Stimulated activated naive CD8-positive, alpha-beta T cell treated with anti-CD3 and anti-CD28 coated beads, Interleukin-15, amount 100 ng/mL, for 72 hours (primary cell): ENCODE data around the gene IGFL3.
"Not testable (repeated sequence)": the region's sequence is repeated elsewhere in the genome, so short reads cannot be mapped to it uniquely, and the experiment has no call there.

Experiments
- ATAC-seq: fragments of 150-1000 bp; cut with Tn5 transposase; 2 replicates; pipeline ENCODE4 v1.10.0; 2021; ENCODE audit warnings: mild to moderate bottlenecking, moderate library complexity
- DNase-seq, 2 donors: peaks; one replicate each; pipeline ENCODE4 v3.0.0; 2021 to 2022
- H3K27ac Mint-ChIP-seq, 2 donors: one replicate each; pipeline ENCODE4 v1.8.0; 2022; ENCODE audit warnings: mild to moderate bottlenecking in 2 of 2, mixed read lengths in 2 of 2, moderate library complexity in 2 of 2
- H3K27me3 Mint-ChIP-seq: one replicate; pipeline ENCODE4 v1.8.0; 2022; ENCODE audit warnings: mixed read lengths
- H3K4me1 Mint-ChIP-seq: one replicate; pipeline ENCODE4 v1.8.0; 2022; ENCODE audit warnings: mild to moderate bottlenecking, mixed read lengths
- H3K4me3 Mint-ChIP-seq, 2 donors: one replicate each; pipeline ENCODE4 v1.8.0; 2022; ENCODE audit warnings: mild to moderate bottlenecking in 2 of 2, mixed read lengths in 2 of 2, moderate library complexity in 1 of 2
- H3K9me3 Mint-ChIP-seq, 2 donors: one replicate each; pipeline ENCODE4 v1.8.0; 2022; ENCODE audit warnings: mixed read lengths in 2 of 2

Gene IGFL3

GRCh38 chr19:46133777-46134241 is 9.3 kb upstream of the IGFL3 start:
- DNase-seq (no peak), ATAC-seq (no peak)
- peaks cover 75% of the 10 kb centered on the region for H3K27me3 Mint-ChIP-seq
- no peak overlapping the region for H3K4me3 Mint-ChIP-seq
- H3K4me1 Mint-ChIP-seq: no peaks in the 10 kb centered on the region
- no peaks in the 10 kb centered on the region for H3K9me3 Mint-ChIP-seq
- peak overlapping the region; percentile 54 to 59 for H3K27ac Mint-ChIP-seq

- Mint-ChIP-seq H3K4me3 (no peak overlapping the region), H3K4me1 (no peaks in the 10 kb centered on the region), H3K9me3 (no peaks in the 10 kb centered on the region), H3K27me3 (peaks cover 75% of the 10 kb centered on the region), H3K27ac (no peak overlapping the region)
- DNase-seq (no peak), ATAC-seq (no peak)
These were observed 8.7 kb upstream of the IGFL3 start for GRCh38 chr19:46133101-46133627.

GRCh38 chr19:46132508-46133100 is 8.1 kb upstream of the IGFL3 start:
- no peaks in the 10 kb centered on the region for H3K4me1 Mint-ChIP-seq
- peaks cover 75% of the 10 kb centered on the region for H3K27me3 Mint-ChIP-seq
- peak overlapping the region in 1 of 2 donors; percentile 35 for H3K27ac Mint-ChIP-seq
- H3K4me3 Mint-ChIP-seq: no peak overlapping the region
- H3K9me3 Mint-ChIP-seq: no peaks in the 10 kb centered on the region
- DNase-seq: no peak
- ATAC-seq: no peak

- H3K4me1 Mint-ChIP-seq: no peaks in the 10 kb centered on the region
- H3K9me3 Mint-ChIP-seq: no peaks in the 10 kb centered on the region
- H3K4me3 Mint-ChIP-seq: no peak overlapping the region
- peaks cover 79% of the 10 kb centered on the region for H3K27me3 Mint-ChIP-seq
- DNase-seq (no peak), ATAC-seq (no peak)
- no peak overlapping the region for H3K27ac Mint-ChIP-seq
These were observed 7.1 kb upstream of the IGFL3 start for GRCh38 chr19:46131485-46132143.

- DNase-seq (no peak), ATAC-seq (no peak)
- Mint-ChIP-seq H3K27ac (no peak overlapping the region), H3K4me1 (no peaks in the 10 kb centered on the region), H3K27me3 (peaks cover 74% of the 10 kb centered on the region), H3K4me3 (no peak overlapping the region), H3K9me3 (no peaks in the 10 kb centered on the region)
These were observed 1.6 kb upstream of the IGFL3 start for GRCh38 chr19:46126086-46126580.

GRCh38 chr19:46125447-46125846 is 959 bp upstream of the IGFL3 start:
- no peak overlapping the region for H3K4me3 Mint-ChIP-seq
- ATAC-seq (no peak), DNase-seq (no peak)
- no peaks in the 10 kb centered on the region for H3K4me1 Mint-ChIP-seq
- no peaks in the 10 kb centered on the region for H3K9me3 Mint-ChIP-seq
- peaks cover 78% of the 10 kb centered on the region for H3K27me3 Mint-ChIP-seq
- no peak overlapping the region for H3K27ac Mint-ChIP-seq

- Mint-ChIP-seq H3K4me3 (no peak overlapping the region), H3K27me3 (peaks cover 68% of the 10 kb centered on the region), H3K4me1 (peaks cover 24% of the 10 kb centered on the region), H3K27ac (no peak overlapping the region), H3K9me3 (no peaks in the 10 kb centered on the region)
- DNase-seq (no peak), ATAC-seq (no peak)
These were observed 6.4 kb downstream of the IGFL3 start for GRCh38 chr19:46118136-46118535.

- H3K27me3 Mint-ChIP-seq: peaks cover 72% of the 10 kb centered on the region
These were observed 8.4 kb downstream of the IGFL3 start for GRCh38 chr19:46116121-46116520.

GRCh38 chr19:46115396-46116106 is 8.9 kb downstream of the IGFL3 start:
- H3K27me3 Mint-ChIP-seq: peaks cover 69% of the 10 kb centered on the region
- H3K4me3 Mint-ChIP-seq: peak overlapping the region in 1 of 2 donors; percentile 33
- H3K9me3 Mint-ChIP-seq: no peaks in the 10 kb centered on the region
- DNase-seq (peak; percentile 64 to 75), ATAC-seq (peak; percentile 100)
- peaks cover 24% of the 10 kb centered on the region for H3K4me1 Mint-ChIP-seq
- H3K27ac Mint-ChIP-seq: no peak overlapping the region

More at GRCh38 chr19:46116121-46116520, 8.4 kb downstream of the IGFL3 start:
- H3K4me3 Mint-ChIP-seq: no peak overlapping the region
- peaks cover 24% of the 10 kb centered on the region for H3K4me1 Mint-ChIP-seq
- ATAC-seq (no peak), DNase-seq (no peak)
- no peaks in the 10 kb centered on the region for H3K9me3 Mint-ChIP-seq
- no peak overlapping the region for H3K27ac Mint-ChIP-seq

GRCh38 chr19:46113726-46114125 is 10.8 kb downstream of the IGFL3 start:
- H3K9me3 Mint-ChIP-seq: no peaks in the 10 kb centered on the region
- H3K27ac Mint-ChIP-seq: no peak overlapping the region
- H3K4me3 Mint-ChIP-seq: no peak overlapping the region
- H3K4me1 Mint-ChIP-seq: peaks cover 24% of the 10 kb centered on the region
- ATAC-seq: no peak
- peaks cover 52% of the 10 kb centered on the region for H3K27me3 Mint-ChIP-seq
- no peak for DNase-seq

GRCh38 chr19:46112527-46112926 is 12.0 kb downstream of the IGFL3 start:
- Mint-ChIP-seq H3K4me3 (no peak overlapping the region), H3K27me3 (peaks cover 40% of the 10 kb centered on the region), H3K9me3 (no peaks in the 10 kb centered on the region), H3K4me1 (peaks cover 24% of the 10 kb centered on the region), H3K27ac (no peak overlapping the region)
- ATAC-seq: no peak
- no peak for DNase-seq

- Mint-ChIP-seq H3K9me3 (no peaks in the 10 kb centered on the region), H3K4me1 (peaks cover 24% of the 10 kb centered on the region)
These were observed 13.1 kb downstream of the IGFL3 start for GRCh38 chr19:46111376-46111775.

GRCh38 chr19:46109876-46110275 is 14.6 kb downstream of the IGFL3 start:
- H3K27me3 Mint-ChIP-seq: peaks cover 28% of the 10 kb centered on the region
- no peaks in the 10 kb centered on the region for H3K9me3 Mint-ChIP-seq
- no peak for ATAC-seq
- no peak overlapping the region for H3K4me3 Mint-ChIP-seq
- H3K4me1 Mint-ChIP-seq: peaks cover 10% of the 10 kb centered on the region
- H3K27ac Mint-ChIP-seq: no peak overlapping the region
- no peak for DNase-seq

More at GRCh38 chr19:46111376-46111775, 13.1 kb downstream of the IGFL3 start:
- Mint-ChIP-seq H3K27ac (no peak overlapping the region), H3K27me3 (peaks cover 34% of the 10 kb centered on the region), H3K4me3 (no peak overlapping the region)
- DNase-seq (no peak), ATAC-seq (no peak)

GRCh38 chr19:46107371-46107770 is 17.1 kb downstream of the IGFL3 start:
- H3K9me3 Mint-ChIP-seq: no peaks in the 10 kb centered on the region
- peaks cover 3% of the 10 kb centered on the region for H3K27me3 Mint-ChIP-seq
- H3K4me3 Mint-ChIP-seq: no peak overlapping the region
- H3K4me1 Mint-ChIP-seq: no peaks in the 10 kb centered on the region
- H3K27ac Mint-ChIP-seq: no peak overlapping the region
- DNase-seq (no peak), ATAC-seq (no peak)

- not testable (repeated sequence) for H3K4me1 Mint-ChIP-seq, H3K27ac Mint-ChIP-seq, ATAC-seq, H3K4me3 Mint-ChIP-seq, DNase-seq
- peaks cover 14 to 16% of the 10 kb centered on the region in 2 donors for H3K9me3 Mint-ChIP-seq
- H3K27me3 Mint-ChIP-seq: peaks cover 33% of the 10 kb centered on the region
These were observed 22.2 kb downstream of the IGFL3 start for GRCh38 chr19:46102333-46102732.

- no peaks in the 10 kb centered on the region for H3K4me1 Mint-ChIP-seq
These were observed 23.2 kb downstream of the IGFL3 start for GRCh38 chr19:46101293-46101692.

More at GRCh38 chr19:46101293-46101692, 23.2 kb downstream of the IGFL3 start:
- Mint-ChIP-seq H3K9me3 (peaks cover 20 to 26% of the 10 kb centered on the region in 2 donors), H3K27me3 (peaks cover 44% of the 10 kb centered on the region), H3K4me3 (no peak overlapping the region), H3K27ac (no peak overlapping the region)
- DNase-seq (no peak), ATAC-seq (no peak)
